ENCODE measurements around the gene MESD. TPM values are rescaled to one million over a fixed set of nuclear protein-coding genes. Genes with fewer than 3 reads are reported as not detected.

MESD gene
- total and polyA plus RNA-seq, 9 of the 15 experiments (the other 6 are each of a cell fraction or from before 2014, with no cell fraction given), result 11.3 to 39.7 (median 22.8) TPM

- TF ChIP-seq POLR2B (IDR thresholded peaks at IDR 0.05; ENCODE audit: low read depth, partially characterized antibody) (no peak), ZNF282 (CRISPR knock-in tag; IDR thresholded peaks at IDR 0.05) (no peak), MCM5 (IDR thresholded peaks at IDR 0.05; ENCODE audit: low read depth) (no peak), EP300 (IDR thresholded peaks at IDR 0.05; ENCODE audit: low read length) (no peak), SOX6 (IDR thresholded peaks at IDR 0.05) (no peak), DNMT1 (IDR thresholded peaks at IDR 0.05) (no peak), FOXJ2 (tag; IDR thresholded peaks at IDR 0.05) (no peak), CREM (IDR thresholded peaks at IDR 0.05; ENCODE audit: low read depth) (no peak), SMARCA5 (IDR thresholded peaks at IDR 0.05) (no peak), ZNF41 (CRISPR knock-in tag; conservative IDR thresholded peaks at IDR 0.05) (no peak), SMAD4 (CRISPR knock-in tag; conservative IDR thresholded peaks at IDR 0.05) (no peak), ZNF668 (CRISPR knock-in tag; IDR thresholded peaks at IDR 0.05) (no peak), ZNF311 (CRISPR knock-in tag; IDR thresholded peaks at IDR 0.05) (no peak), NR2F6 (CRISPR knock-in tag; IDR thresholded peaks at IDR 0.05) (no peak), ZC3H4 (CRISPR knock-in tag; IDR thresholded peaks at IDR 0.05; ENCODE audit: borderline replicate concordance) (no peak)
- no TSS peak for BruUV-seq (replicated peaks)
- intact Hi-C loops (cut with micrococcal nuclease), result no loop called here
- Histone ChIP-seq H3K4me3 (no peak overlapping the region), H3K79me2 (ENCODE audit: control insufficient read depth, insufficient read depth, low read length) (no peaks in the 10 kb centered on the region), H4K20me1 (replicated peaks; ENCODE audit: control insufficient read depth, insufficient read depth, low read length) (0 out of 2 replicates have a peak, but pooled peaks cover 4% of the 10 kb centered on the region), H3K36me3 (ENCODE audit: control insufficient read depth, insufficient read depth, low read length) (no peaks in the 10 kb centered on the region), H3K9me1 (ENCODE audit: control insufficient read depth, insufficient read depth, low read length) (no peaks in the 10 kb centered on the region), H3K9me3 (replicated peaks; ENCODE audit: control insufficient read depth, insufficient read depth, low read depth, low read length) (no peaks in the 10 kb centered on the region), H3K27ac (ENCODE audit: extremely low read depth, low read depth, low read length) (no peak overlapping the region), H3K4me1 (replicated peaks in 1 of 2; ENCODE audit: control insufficient read depth in 2 of 2, insufficient read depth in 2 of 2, low read length in 2 of 2) (peaks cover 0 to 13% of the 10 kb centered on the region in 2 experiments; a peak in 2 of 5 replicates), H3K27me3 (ENCODE audit: control insufficient read depth in 2 of 2, insufficient read depth in 2 of 2, low read length in 2 of 2) (peaks cover 14 to 43% of the 10 kb centered on the region in 2 experiments; a peak in 4 of 5 replicates), H2AFZ (ENCODE audit: low read depth, low read length) (no peak overlapping the region), H3K9ac (ENCODE audit: insufficient read depth in 1 of 2, low read depth in 2 of 2, low read length in 2 of 2) (no peak overlapping the region), H3K4me2 (ENCODE audit: insufficient read depth, low read length) (no peak overlapping the region)
- POLR2A ChIA-PET, result no interaction called here
- FAIRE-seq, result no peak
- CTCF ChIA-PET (ENCODE audit: low intra/inter-chr PET ratio), result no interaction called here
- 9% methylated on average over 2 of the region's 2 CpGs for WGBS (ENCODE audit: insufficient coverage, low coverage, missing lambda C conversion rate)
- DNase-seq (ENCODE audit: extremely low read depth in 1 of 4, low spot score in 3 of 4), result no peak
- no peak for ATAC-seq
- in situ Hi-C loops (cut with MboI), result no loop called here
Measured at GRCh38 chr15:80931191-80931590, 58.4 kb downstream of the MESD start.
